Small intestine (tissue), 7 donors: Measurements from ENCODE around the gene TBX15. TPM values are rescaled to one million over a fixed set of nuclear protein-coding genes. Genes with fewer than 3 reads are reported as not detected.
"Not testable (repeated sequence)": the region's sequence is repeated elsewhere in the genome, so short reads cannot be mapped to it uniquely, and the experiment has no call there.

Source experiments
- DNase-seq, 2 donors: peaks; one replicate each; pipeline versions ENCODE4 v3.0.0 to v3.0.0-alpha.2; 2013
- FAIRE-seq: peaks from 2 replicates; lab custom pipeline; 2012; peaks lifted over from hg19 to GRCh38; lab: Jason Lieb, UNC
- H3K27ac ChIP-seq, 3 donors: one replicate each; pipeline ENCODE4 v1.5.1; 2013; ENCODE audit warnings: low read length in 2 of 3, mild to moderate bottlenecking in 2 of 3, control low read depth in 1 of 3, inconsistent platforms in 1 of 3, low read depth in 1 of 3, moderate library complexity in 1 of 3
- H3K27me3 ChIP-seq, 3 donors: one replicate each; pipeline ENCODE4 v1.6.1; 2013; ENCODE audit warnings: low read length in 3 of 3, inconsistent platforms in 1 of 3; ENCODE audit not compliant: control insufficient read depth in 3 of 3, insufficient read depth in 3 of 3
- H3K36me3 ChIP-seq, 3 donors: one replicate each; pipeline ENCODE4 v1.6.1; 2013; ENCODE audit warnings: low read length in 3 of 3, inconsistent platforms in 1 of 3, low read depth in 1 of 3, mild to moderate bottlenecking in 1 of 3, moderate library complexity in 1 of 3; ENCODE audit not compliant: control insufficient read depth in 3 of 3, insufficient read depth in 2 of 3
- H3K4me1 ChIP-seq, 3 donors: one replicate each; pipeline ENCODE4 v1.6.1; 2013; ENCODE audit warnings: low read length in 2 of 3, inconsistent platforms in 1 of 3, low read depth in 1 of 3, mild to moderate bottlenecking in 1 of 3, moderate library complexity in 1 of 3; ENCODE audit not compliant: control insufficient read depth in 3 of 3, insufficient read depth in 2 of 3
- H3K4me3 ChIP-seq, 3 donors: one replicate each; pipeline ENCODE4 v1.5.1; 2013; ENCODE audit warnings: low read length in 3 of 3, control low read depth in 1 of 3, inconsistent platforms in 1 of 3, low read depth in 1 of 3, mild to moderate bottlenecking in 1 of 3, moderate library complexity in 1 of 3
- H3K9me3 ChIP-seq, 2 donors: one replicate each; pipeline ENCODE4 v1.6.1; 2013; ENCODE audit warnings: low read depth in 1 of 2, low read length in 1 of 2; ENCODE audit not compliant: control insufficient read depth in 2 of 2, insufficient read depth in 1 of 2
- WGBS, 3 donors: extraction: QIAGEN DNeasy Blood & Tissue Kit; methylation state at CpG; one replicate each; pipeline ENCODE4 v1.1.7; 2013; 5-methylcytosine and 5-hydroxymethylcytosine counted together
- polyA plus RNA-seq, 4 donors: library from polyadenylated mRNA; stranded (reverse) in 3 of 4; unstranded in 1 of 4; fragments of 200-250 nt in 3 of 4; fragments of 120-200 nt in 1 of 4; gene quantifications; one replicate each; pipeline versions ENCODE4 v1.2.1 to v1.2.3, GENCODE V29; 2013
- donor health status: healthy with polysubstance abuse.
- donor health status: control.
- donor health status: control.
- donor health status: Bipolar disorder and iron deficiency.
- donor health status: healthy.

Gene TBX15
- polyA plus RNA-seq, 4 donors: 0.09 to 0.18 TPM; not detected in 2

DNA sequence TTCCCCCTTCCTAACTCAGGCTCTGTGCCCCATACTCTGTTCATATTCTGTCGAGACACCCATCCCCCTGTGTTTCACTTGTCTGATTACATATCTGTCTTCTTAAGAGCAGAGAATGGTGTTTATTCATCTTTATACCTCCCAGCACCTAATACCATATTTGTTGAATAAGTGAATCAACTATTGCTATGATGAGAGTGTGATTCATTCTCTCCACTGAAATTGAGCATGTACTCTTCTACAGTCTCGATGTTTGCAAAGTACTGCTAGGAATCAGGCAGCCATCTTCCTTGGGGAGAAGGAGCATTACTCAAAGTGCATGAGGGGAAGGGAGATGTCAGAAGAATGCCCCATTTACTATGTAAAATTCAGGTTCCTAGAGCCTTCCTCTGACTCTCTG is 27.0 kb downstream of the TBX15 start:
- Histone ChIP-seq H3K27ac (peak overlapping the region in 2 of 3 donors; percentile 48 to 69), H3K9me3 (peaks cover 0 to 2% of the 10 kb centered on the region in 2 donors), H3K36me3 (no peaks in the 10 kb centered on the region), H3K4me3 (no peak overlapping the region), H3K27me3 (no peaks in the 10 kb centered on the region), H3K4me1 (peaks cover 3 to 24% (median 4%) of the 10 kb centered on the region in 3 donors)
- FAIRE-seq (no peak), DNase-seq (no peak)
- 59 to 80% (median 76%) methylated on average over 2 of the region's 2 CpGs for WGBS, 3 donors

DNA sequence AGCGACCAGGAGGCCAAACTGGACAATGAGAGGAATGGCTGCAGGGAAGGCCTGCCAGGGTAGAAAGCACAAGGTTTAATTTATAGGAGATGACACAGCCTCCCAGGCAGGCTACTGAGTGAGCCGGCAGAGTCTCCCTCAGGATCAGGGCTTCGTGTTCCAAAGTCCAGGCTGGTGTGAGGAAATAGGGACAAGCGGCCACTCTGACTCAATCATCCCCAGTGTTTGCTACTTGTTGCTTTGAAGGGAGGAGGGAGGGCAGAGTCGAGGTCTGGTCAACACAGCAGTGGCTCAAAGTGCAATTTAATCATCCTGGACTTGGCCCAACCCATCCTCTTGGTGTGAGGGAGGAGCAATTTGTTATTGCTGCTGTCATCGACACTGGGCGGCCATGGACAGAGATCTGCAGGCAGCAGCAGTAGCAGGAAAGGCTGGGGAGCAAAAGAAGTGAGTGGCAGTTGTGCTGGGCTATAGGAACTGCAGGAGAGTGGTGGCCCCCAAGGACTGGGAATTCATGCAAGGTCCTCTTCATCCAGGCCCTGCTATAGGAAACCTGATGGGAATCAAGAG is 27.5 kb downstream of the TBX15 start:
- Histone ChIP-seq H3K4me3 (no peak overlapping the region), H3K36me3 (no peaks in the 10 kb centered on the region), H3K27me3 (no peaks in the 10 kb centered on the region), H3K4me1 (peaks cover 3 to 24% (median 4%) of the 10 kb centered on the region in 3 donors), H3K27ac (peak overlapping the region; percentile 47 to 69 (median 48)), H3K9me3 (peaks cover 0 to 2% of the 10 kb centered on the region in 2 donors)
- WGBS, 3 donors: 18 to 43% (median 33%) methylated on average over 7 of the region's 7 CpGs
- peak; percentile 95 to 98 for DNase-seq
- no peak for FAIRE-seq

DNA sequence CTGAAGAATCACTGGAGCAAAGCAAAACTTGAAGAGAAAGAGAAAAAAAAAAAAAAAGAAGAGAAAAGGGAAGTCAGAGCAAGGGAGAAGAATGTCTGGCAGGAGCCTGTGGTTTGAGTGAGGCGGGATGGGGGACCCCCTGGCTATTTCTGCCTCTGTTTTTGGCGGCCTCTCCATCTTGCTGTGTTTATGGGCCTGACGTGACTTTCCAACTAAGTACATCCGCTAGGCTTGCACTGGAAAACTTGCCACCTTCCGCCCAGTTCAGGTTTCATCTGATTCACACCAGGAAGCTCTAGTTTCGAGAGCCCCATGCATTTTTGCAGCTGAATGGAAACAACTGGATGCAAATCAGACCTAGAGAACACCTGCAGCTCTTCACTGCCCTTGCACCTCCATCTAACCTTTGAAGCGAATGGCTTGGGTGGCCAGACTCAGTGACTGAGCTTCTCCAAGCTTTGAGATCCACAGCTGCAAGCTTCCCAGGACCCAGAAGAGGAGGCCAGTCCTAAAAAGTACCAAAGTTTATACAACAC is 28.0 kb downstream of the TBX15 start:
- FAIRE-seq: no peak
- 49 to 63% (median 59%) methylated on average over 7 of the region's 7 CpGs for WGBS, 3 donors
- Histone ChIP-seq H3K9me3 (peaks cover 0 to 2% of the 10 kb centered on the region in 2 donors), H3K27me3 (no peaks in the 10 kb centered on the region), H3K36me3 (no peaks in the 10 kb centered on the region), H3K4me3 (no peak overlapping the region), H3K27ac (peak overlapping the region in 2 of 3 donors; percentile 47 to 58), H3K4me1 (peaks cover 3 to 24% (median 4%) of the 10 kb centered on the region in 3 donors)
- DNase-seq: peak in 1 of 2 donors; percentile 24

DNA sequence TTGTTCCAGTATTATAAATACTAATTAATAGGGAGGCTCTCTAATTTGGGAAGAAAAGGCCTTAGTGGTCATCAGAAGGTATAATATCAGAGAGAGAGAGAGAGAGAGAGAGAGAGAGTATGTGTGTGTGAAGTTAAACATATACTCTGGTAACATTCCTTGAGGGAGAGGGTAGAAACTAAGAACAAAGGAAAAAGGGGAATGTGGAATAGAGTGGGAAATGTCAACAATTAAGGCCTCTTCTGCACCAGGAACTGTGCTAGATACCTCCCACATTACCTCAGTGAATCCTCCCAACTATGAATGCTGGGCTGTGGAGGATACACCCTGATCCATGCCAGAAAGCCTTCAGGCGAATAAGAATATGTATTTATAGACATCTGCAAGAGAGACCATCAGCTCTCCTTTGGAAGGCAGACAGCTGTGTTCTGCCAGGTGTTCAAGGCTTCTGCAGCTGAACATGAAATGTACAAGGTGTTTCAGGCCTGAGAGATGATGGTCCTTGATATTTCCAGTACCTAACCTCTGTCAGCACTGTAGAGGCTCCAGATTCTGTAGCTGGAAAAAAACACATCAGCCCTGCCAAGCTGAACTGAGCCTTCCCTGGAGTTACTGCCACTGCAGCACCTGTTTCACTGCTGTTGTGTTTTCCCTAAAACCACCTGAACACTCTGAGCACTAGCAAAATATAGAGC is 29.1 kb downstream of the TBX15 start:
- FAIRE-seq (no peak), DNase-seq (no peak)
- H3K27me3 ChIP-seq: no peaks in the 10 kb centered on the region
- peaks cover 3 to 24% (median 4%) of the 10 kb centered on the region in 3 donors for H3K4me1 ChIP-seq
- H3K4me3 ChIP-seq: no peak overlapping the region
- H3K36me3 ChIP-seq: no peaks in the 10 kb centered on the region
- 74 to 90% (median 87%) methylated on average over 1 of the region's 1 CpG for WGBS, 3 donors
- H3K27ac ChIP-seq: no peak overlapping the region
- H3K9me3 ChIP-seq: peaks cover 0 to 2% of the 10 kb centered on the region in 2 donors

DNA sequence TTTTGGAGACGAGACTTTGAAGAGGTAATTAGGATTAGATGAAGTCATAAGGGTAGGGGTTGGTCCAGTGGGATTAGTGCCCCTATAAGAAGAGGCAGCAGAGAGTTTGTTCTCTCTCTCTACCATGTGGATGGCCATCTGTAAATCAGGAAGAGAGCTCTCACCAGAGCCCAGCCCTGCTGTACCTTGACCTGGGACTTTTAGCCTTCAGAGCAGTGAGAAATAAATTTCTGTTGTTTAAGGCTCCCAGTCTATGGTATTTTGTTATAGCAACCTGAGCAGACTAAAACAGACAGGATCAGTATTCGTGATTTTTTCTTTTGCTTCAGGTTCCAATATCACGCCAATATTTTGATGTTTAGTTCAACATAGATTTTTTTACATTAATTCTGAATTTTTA is 30.0 kb downstream of the TBX15 start:
- Histone ChIP-seq H3K4me3 (no peak overlapping the region), H3K9me3 (peaks cover 0 to 2% of the 10 kb centered on the region in 2 donors), H3K27me3 (no peaks in the 10 kb centered on the region), H3K27ac (no peak overlapping the region), H3K4me1 (peaks cover 3 to 24% (median 4%) of the 10 kb centered on the region in 3 donors), H3K36me3 (no peaks in the 10 kb centered on the region)
- 63 to 82% (median 76%) methylated on average over 3 of the region's 3 CpGs for WGBS, 3 donors
- no peak for FAIRE-seq
- peak; percentile 59 to 64 for DNase-seq

DNA sequence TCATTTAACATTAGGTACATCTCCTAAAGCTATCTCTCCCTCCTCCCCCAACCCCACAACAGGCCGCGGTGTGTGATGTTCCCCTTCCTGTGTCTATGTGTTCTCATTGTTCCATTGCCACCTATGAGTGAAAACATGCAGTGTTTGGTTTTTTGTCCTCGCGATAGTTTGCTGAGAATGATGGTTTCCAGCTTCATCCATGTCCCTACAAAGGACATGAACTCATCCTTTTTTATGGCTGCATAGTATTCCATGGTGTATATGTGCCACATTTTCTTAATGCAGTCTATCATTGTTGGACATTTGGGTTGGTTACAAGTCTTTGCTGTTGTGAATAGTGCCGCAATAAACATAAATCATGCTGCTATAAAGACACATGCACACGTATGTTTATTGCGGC is 30.6 kb downstream of the TBX15 start:
- not testable (repeated sequence) for H3K4me3 ChIP-seq, DNase-seq, H3K9me3 ChIP-seq, H3K36me3 ChIP-seq, H3K27ac ChIP-seq, H3K27me3 ChIP-seq, FAIRE-seq
- WGBS, 3 donors: 94 to 97% (median 97%) methylated on average over 7 of the region's 7 CpGs
- H3K4me1 ChIP-seq: peaks cover 3 to 24% (median 4%) of the 10 kb centered on the region in 3 donors

DNA sequence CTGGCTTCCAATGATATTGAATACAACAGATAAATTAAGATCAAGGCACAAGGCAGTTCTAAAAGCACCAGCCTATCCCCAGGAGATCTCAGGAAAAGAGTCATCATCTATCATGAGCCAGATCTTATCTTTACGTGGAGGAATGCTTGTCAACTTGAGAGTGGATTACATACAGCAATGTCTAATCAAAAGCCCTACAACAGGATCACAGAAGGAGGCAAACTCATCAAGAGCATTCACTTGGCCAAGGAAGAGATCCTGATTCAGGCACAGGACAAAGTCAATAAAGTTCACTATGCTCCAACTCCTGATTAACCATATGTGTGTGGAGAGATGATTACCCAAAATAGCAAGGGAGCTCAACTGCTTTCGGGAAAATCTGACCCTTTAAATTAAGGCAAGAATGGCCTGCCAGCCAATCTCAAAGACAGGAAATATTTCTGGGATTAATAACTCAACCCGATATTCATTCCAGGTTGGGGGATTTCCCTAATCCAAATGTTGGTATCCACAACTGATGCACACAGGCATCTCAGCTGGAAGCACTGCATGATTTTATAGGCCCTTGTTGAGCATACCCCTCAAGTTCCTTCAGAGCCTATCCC is 33.7 kb downstream of the TBX15 start:
- 69 to 74% (median 71%) methylated on average over 3 of the region's 3 CpGs for WGBS, 3 donors
- no peak overlapping the region for H3K4me3 ChIP-seq
- no peak for DNase-seq
- H3K27me3 ChIP-seq: no peaks in the 10 kb centered on the region
- FAIRE-seq: no peak
- no peak overlapping the region for H3K27ac ChIP-seq
- peaks cover 0 to 9% (median 0%) of the 10 kb centered on the region in 3 donors for H3K4me1 ChIP-seq
- H3K9me3 ChIP-seq: peaks cover 0 to 2% of the 10 kb centered on the region in 2 donors
- no peaks in the 10 kb centered on the region for H3K36me3 ChIP-seq

DNA sequence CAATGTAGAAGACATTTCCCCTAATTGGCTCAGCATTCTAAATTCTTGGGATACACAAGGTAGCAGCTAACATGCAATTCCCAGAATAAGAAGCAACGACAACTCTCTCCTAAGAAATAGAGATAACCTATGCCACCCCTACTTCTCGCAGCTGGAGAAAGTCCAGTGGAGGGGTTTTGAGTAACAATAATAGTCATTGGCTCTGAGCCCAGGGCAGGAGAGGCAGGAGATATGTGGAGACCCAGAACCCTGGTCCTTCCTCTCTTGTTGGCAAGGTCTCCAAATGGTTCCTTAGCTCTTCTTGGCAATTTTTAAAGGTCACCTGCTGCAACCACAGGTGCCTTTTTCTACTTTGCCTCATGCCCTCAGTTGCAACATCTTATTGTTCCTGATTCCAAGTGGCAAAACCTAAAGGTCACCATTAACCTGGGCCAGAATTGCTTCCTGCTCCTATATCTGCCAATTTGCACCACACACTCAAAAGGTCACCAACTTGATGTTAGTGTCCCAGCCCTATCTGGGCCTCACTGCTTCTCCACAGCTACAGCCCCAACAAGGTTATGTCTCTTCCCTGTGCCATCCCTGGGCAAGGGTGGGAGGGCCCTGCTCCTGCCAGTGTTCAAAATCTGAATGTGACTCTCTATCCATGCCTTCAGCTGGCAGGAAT is 36.7 kb downstream of the TBX15 start:
- no peaks in the 10 kb centered on the region for H3K36me3 ChIP-seq
- H3K27ac ChIP-seq: no peak overlapping the region
- no peaks in the 10 kb centered on the region for H3K9me3 ChIP-seq
- no peaks in the 10 kb centered on the region for H3K4me1 ChIP-seq
- H3K4me3 ChIP-seq: no peak overlapping the region
- H3K27me3 ChIP-seq: peaks cover 0 to 4% (median 0%) of the 10 kb centered on the region in 3 donors
- 64 to 83% (median 72%) methylated on average over 2 of the region's 2 CpGs for WGBS, 3 donors
- FAIRE-seq (no peak), DNase-seq (no peak)
